Stomach (tissue), 19 donors: ENCODE data around the gene MREG. TPM values are rescaled to one million over a fixed set of nuclear protein-coding genes. Genes with fewer than 3 reads are reported as not detected.
A peak's percentile ranks its signal among the peaks of the same experiment; 100 is the strongest.

Experiments used
- DNase-seq, 2 donors: peaks; one replicate each; pipeline versions ENCODE4 v3.0.0 to v3.0.0-alpha.2; 2013 to 2019
- H3K27ac ChIP-seq, 5 donors: fragments of 200-600 bp in 4 of 5; sonication (generic) in 4 of 5; one replicate each; pipeline ENCODE4 v1.5.1; 2013 to 2019; ENCODE audit warnings: mild to moderate bottlenecking in 1 of 5, moderate library complexity in 1 of 5
- H3K27me3 ChIP-seq, 3 donors: fragments of 200-600 bp; sonication (generic); one replicate each; pipeline ENCODE4 v1.5.1; 2017 to 2019; ENCODE audit warnings: mixed run types in 1 of 3
- H3K36me3 ChIP-seq, 4 donors: fragments of 200-600 bp; sonication (generic); 1 replicate in 3 of 4; 2 replicates in 1 of 4; pipeline ENCODE4 v1.5.1; 2016 to 2019
- H3K4me1 ChIP-seq, 4 donors: fragments of 200-600 bp; sonication (generic); one replicate each; pipeline ENCODE4 v1.5.1; 2016 to 2019
- H3K4me3 ChIP-seq, 4 donors: fragments of 200-600 bp; sonication (generic) in 3 of 4; one replicate each; pipeline ENCODE4 v1.5.1; 2016 to 2019; ENCODE audit warnings: mild to moderate bottlenecking in 1 of 4
- H3K9me3 ChIP-seq, 4 donors: fragments of 200-600 bp; sonication (generic); one replicate each; pipeline ENCODE4 v1.5.1; 2016 to 2019
- EP300 ChIP-seq: sonication (generic); formaldehyde crosslinking; IDR thresholded peaks from one replicate; pipeline ENCODE4 v1.6.1; 2017; ENCODE audit warnings: antibody characterized with exemption
- POLR2A ChIP-seq, 4 donors: fragments of 450-650 bp; IDR thresholded peaks; one replicate each; pipeline ENCODE4 v1.6.1; 2016; ENCODE audit warnings: antibody characterized with exemption in 4 of 4, control low read depth in 2 of 4, mild to moderate bottlenecking in 1 of 4, moderate library complexity in 1 of 4
- POLR2AphosphoS5 ChIP-seq, 3 donors: sonication (generic); formaldehyde crosslinking; IDR thresholded peaks; one replicate each; pipeline ENCODE4 v1.6.1; 2016; ENCODE audit warnings: antibody characterized with exemption in 3 of 3
- WGBS, 5 donors: extraction: QIAGEN DNeasy Blood & Tissue Kit in 3 of 5; methylation state at CpG; one replicate each; pipeline versions ENCODE4 v1.1.5 to v1.1.7; 2013 to 2018; 5-methylcytosine and 5-hydroxymethylcytosine counted together
- intact Hi-C: fragments of 100-400 bp; cut with DNase I; formaldehyde crosslinking; loops from one replicate; pipeline ENCODE4 v1.15.1; 2023; ENCODE audit warnings: low total_unique reads
- long read RNA-seq, 10 donors: transcript quantifications; one replicate each; lab custom pipeline, GENCODE V29; 2026
- polyA plus RNA-seq, 3 donors: library from polyadenylated mRNA; stranded (reverse); fragments of 200-250 nt; gene quantifications; one replicate each; pipeline ENCODE4 v1.2.3, GENCODE V29; 2013
- total RNA-seq, 5 donors: library from RNA; depleted of rRNA; stranded (reverse); fragments of >200 nt; gene quantifications; one replicate each; pipeline versions ENCODE4 v1.1.0 to v1.2.3, GENCODE V29; 2014 to 2016
- TF ChIP-seq, protein P1 (sequence below), 7 experiments: fragments of 450-650 bp in 4 of 7; fragments of 200-600 bp in 3 of 7; sonication (generic) in 3 of 7; IDR thresholded peaks; one replicate each; pipeline ENCODE4 v1.5.1; 2016 to 2019; ENCODE audit warnings: antibody characterized with exemption in 7 of 7, control low read depth in 2 of 7, mild to moderate bottlenecking in 1 of 7
- donor health status: healthy with polysubstance abuse.
- donor health status: Bipolar disorder and iron deficiency.
- donor health status: healthy.

MREG gene
- total RNA-seq: 10 to 100 TPM in 1 of 5 donors, 1 to 10 TPM in 4; 2.2 to 21.7 (median 5.5) TPM
- polyA plus RNA-seq: 1 to 10 TPM; 2.6 to 7.3 (median 2.6) TPM
- long read RNA-seq, donor 1: 0 reads
- long read RNA-seq, donor 2, partial matches to known transcripts: 0 of 1 reads
- long read RNA-seq, donor 2, other reads (novel, unspliced or antisense): 0 of 1 reads
- long read RNA-seq, donor 3, partial matches to known transcripts: 0 of 3 reads
- long read RNA-seq, donor 3, other reads (novel, unspliced or antisense): 0 of 3 reads
- long read RNA-seq, donor 4: 0 reads
- long read RNA-seq, donor 5: 0 reads
- long read RNA-seq, donor 6: 0 reads
- long read RNA-seq, donor 7, partial matches to known transcripts: 0 of 1 reads
- long read RNA-seq, donor 7, other reads (novel, unspliced or antisense): 0 of 1 reads
- long read RNA-seq, donor 8, partial matches to known transcripts: 7 of 10 reads
- long read RNA-seq, donor 8, other reads (novel, unspliced or antisense): 0 of 10 reads
- long read RNA-seq, donor 9: 0 reads
- long read RNA-seq, donor 10: 0 reads

DNA sequence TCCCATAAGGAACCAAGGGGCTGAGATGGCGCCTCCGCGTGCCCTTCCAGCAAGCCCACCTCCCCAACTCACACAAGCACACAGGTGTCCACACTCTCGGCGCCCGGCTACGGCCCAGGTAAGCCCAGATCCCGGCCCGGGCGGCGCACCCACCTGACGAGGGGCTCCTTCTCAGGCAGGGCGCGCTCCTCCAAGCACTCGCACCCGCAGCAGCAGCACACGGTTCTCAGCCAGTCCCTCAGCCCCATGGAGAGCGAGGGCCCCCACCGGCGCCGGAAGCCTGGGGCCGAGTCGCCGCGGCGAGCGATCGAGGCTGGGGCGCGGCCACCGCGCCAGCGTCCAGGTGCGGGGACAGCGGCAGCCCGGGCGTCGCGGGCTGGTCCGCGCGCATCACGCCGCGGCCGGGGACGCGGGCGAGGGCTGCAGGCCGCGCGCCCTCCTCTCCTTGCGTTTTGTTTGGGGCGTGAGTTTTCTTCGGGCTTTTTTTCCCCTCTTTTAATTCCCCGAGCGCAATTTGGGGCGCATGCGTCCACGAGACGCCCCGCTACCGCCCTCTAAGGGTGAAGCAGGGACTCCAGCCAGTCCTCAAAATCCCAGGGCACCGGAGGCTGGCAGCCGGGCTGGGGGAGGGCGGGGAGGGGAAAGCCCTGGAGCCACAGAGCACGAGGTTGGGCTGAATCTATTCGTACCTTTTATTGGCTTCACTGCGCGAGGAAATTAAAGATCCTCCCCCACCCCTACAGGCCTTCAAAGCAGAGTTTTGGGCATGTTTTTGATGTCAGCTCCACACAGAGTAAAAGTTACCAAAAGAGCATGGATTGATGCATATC lies at the start of gene MREG:
TSS of gene MREG (minus strand) at position 472 of the 830 bp plus-strand sequence. CDS start at position 248, 224 bp downstream.
- Histone ChIP-seq H3K27me3 (no peaks in the 10 kb centered on the region), H3K36me3 (no peaks in the 10 kb centered on the region), H3K27ac (peak within 1 kb of the TSS; percentile 52 to 86 (median 66)), H3K4me1 (peaks cover 0 to 23% (median 11%) of the 10 kb centered on the region in 4 donors), H3K4me3 (peak within 1 kb of the TSS; percentile 54 to 84 (median 75)), H3K9me3 (no peaks in the 10 kb centered on the region)
- peak; percentile 76 to 93 for DNase-seq
- no peak for TF ChIP-seq POLR2A (IDR thresholded peaks at IDR 0.05)
- TF ChIP-seq EP300: no peak
- TF ChIP-seq, protein P1, sequence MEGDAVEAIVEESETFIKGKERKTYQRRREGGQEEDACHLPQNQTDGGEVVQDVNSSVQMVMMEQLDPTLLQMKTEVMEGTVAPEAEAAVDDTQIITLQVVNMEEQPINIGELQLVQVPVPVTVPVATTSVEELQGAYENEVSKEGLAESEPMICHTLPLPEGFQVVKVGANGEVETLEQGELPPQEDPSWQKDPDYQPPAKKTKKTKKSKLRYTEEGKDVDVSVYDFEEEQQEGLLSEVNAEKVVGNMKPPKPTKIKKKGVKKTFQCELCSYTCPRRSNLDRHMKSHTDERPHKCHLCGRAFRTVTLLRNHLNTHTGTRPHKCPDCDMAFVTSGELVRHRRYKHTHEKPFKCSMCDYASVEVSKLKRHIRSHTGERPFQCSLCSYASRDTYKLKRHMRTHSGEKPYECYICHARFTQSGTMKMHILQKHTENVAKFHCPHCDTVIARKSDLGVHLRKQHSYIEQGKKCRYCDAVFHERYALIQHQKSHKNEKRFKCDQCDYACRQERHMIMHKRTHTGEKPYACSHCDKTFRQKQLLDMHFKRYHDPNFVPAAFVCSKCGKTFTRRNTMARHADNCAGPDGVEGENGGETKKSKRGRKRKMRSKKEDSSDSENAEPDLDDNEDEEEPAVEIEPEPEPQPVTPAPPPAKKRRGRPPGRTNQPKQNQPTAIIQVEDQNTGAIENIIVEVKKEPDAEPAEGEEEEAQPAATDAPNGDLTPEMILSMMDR (IDR thresholded peaks at IDR 0.05): peak in 4 of 7 experiments; percentile 23 to 73 (median 71)
- no peak for TF ChIP-seq POLR2AphosphoS5 (IDR thresholded peaks at IDR 0.05)
- 0 to 2% (median 1%) methylated on average over 44 to 70 of the region's 70 CpGs for WGBS, 5 donors
- intact Hi-C loops: no loop called here

- Histone ChIP-seq H3K4me3 (no peak overlapping the region), H3K9me3 (no peaks in the 10 kb centered on the region), H3K4me1 (peaks cover 7 to 21% (median 14%) of the 10 kb centered on the region in 4 donors), H3K27ac (no peak overlapping the region), H3K36me3 (peaks cover 0 to 31% (median 18%) of the 10 kb centered on the region in 4 donors), H3K27me3 (no peaks in the 10 kb centered on the region)
- DNase-seq: no peak
- no peak for TF ChIP-seq POLR2AphosphoS5 (IDR thresholded peaks at IDR 0.05)
- TF ChIP-seq POLR2A (IDR thresholded peaks at IDR 0.05): no peak
- TF ChIP-seq, protein P1 (IDR thresholded peaks at IDR 0.05): no peak
- no peak for TF ChIP-seq EP300
- intact Hi-C loops: no loop called here
- WGBS, 5 donors: 92 to 98% (median 97%) methylated on average over 5 of the region's 5 CpGs
Observed at GRCh38 chr2:216059233-216059834, 46.0 kb upstream of the MREG start.

DNA sequence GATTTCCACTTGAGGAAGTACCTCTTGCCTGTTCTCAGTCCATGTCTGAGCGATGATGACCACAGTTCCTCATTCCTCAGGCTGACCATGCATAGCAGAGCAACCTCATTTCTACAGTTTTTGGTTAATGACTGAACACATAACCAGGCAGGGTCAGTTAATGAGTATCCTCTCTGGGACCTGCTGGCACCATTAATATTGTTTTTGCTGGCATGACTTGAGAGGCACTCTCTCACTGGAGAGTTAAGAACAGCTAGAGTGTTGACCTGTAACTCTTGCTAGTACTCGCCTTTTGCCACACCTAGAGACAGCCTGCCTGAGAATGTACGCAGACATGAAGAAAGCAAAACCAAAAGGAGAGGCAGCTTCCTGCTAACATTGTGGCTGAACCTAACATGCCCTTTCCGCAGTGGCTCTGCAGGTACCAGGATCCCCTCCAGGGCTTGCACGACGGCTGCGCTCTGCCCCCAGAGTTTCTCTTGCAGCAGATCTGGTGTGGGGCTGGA lies 44.4 kb upstream of the MREG start:
- peak overlapping the region in 2 of 4 donors; percentile 7 to 15 for H3K4me3 ChIP-seq
- 21 to 55% (median 35%) methylated on average over 7 of the region's 7 CpGs for WGBS, 5 donors

GRCh38 chr2:216056739-216057138 lies 43.4 kb upstream of the MREG start:
- peak in 1 of 2 donors; percentile 19 for DNase-seq
- peak overlapping the region in 2 of 5 donors; percentile 79 to 82 for H3K27ac ChIP-seq
- TF ChIP-seq, protein P1 (IDR thresholded peaks at IDR 0.05): no peak
- TF ChIP-seq POLR2AphosphoS5 (IDR thresholded peaks at IDR 0.05) (no peak), EP300 (no peak), POLR2A (IDR thresholded peaks at IDR 0.05) (no peak)
- H3K4me3 ChIP-seq: no peak overlapping the region
- no peaks in the 10 kb centered on the region for H3K9me3 ChIP-seq
- peaks cover 7 to 21% (median 16%) of the 10 kb centered on the region in 4 donors for H3K4me1 ChIP-seq
- H3K27me3 ChIP-seq: no peaks in the 10 kb centered on the region
- WGBS, 5 donors: 50 to 59% (median 52%) methylated on average over 3 of the region's 3 CpGs
- intact Hi-C loops: no loop called here
- peaks cover 0 to 9% (median 4%) of the 10 kb centered on the region in 4 donors for H3K36me3 ChIP-seq

More for the DNA sequence above, 44.4 kb upstream of the MREG start:
- Histone ChIP-seq H3K9me3 (no peaks in the 10 kb centered on the region), H3K27ac (peak overlapping the region; percentile 9 to 82 (median 69)), H3K27me3 (no peaks in the 10 kb centered on the region), H3K4me1 (peaks cover 7 to 21% (median 16%) of the 10 kb centered on the region in 4 donors), H3K36me3 (peaks cover 0 to 17% (median 9%) of the 10 kb centered on the region in 4 donors)
- TF ChIP-seq POLR2AphosphoS5 (IDR thresholded peaks at IDR 0.05) (peak in 1 of 3 donors; percentile 36), EP300 (no peak)
- intact Hi-C loops: no loop called here
- peak; percentile 40 to 81 for DNase-seq
